ENCODE data around the gene DAPK1.

Gene DAPK1

GRCh38 chr9:87674565-87675299, 177.1 kb downstream of the DAPK1 start:
- no peak for DNase-seq

GRCh38 chr9:87675906-87676515, 178.3 kb downstream of the DAPK1 start:
- DNase-seq = no peak

GRCh38 chr9:87676976-87677775, 179.5 kb downstream of the DAPK1 start:
- no peak for DNase-seq

DNA sequence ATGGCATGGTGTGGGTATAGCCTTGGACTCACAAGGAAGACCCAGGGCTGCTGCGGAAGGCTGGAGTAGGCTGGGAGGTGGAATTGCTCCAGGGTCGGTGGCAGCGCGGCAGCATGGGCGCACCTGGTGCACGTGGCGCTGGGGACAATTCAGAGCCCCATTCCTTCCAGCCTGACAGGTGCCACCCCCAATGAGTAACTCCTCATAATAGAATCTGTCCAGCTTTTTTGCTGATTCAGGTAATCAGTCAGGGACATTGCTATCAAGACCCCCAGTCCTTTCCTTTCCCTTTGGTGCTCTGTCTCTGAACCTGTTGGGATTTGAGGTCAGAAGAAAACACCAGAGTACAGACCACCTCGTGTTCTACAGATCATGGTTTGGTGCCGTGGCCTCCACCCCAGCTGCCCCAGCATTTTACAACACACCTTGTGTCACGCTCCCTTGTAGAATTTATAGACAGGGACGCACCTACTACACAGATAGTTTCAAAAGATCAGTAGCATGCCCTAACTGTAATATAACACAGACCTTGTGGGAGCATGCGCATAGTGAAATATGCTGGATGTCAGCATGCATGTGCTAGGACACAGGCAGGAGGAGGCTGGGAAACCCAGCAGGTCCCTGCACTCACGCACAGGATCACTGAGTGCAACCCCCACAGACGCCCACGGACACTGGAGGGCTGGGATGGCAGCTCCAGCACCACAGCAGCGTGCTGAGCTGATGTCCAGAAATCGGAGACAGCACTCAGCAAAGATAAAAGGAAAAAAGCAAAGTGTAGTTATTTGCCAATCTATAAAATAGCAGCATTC, 180.3 kb downstream of the DAPK1 start:
- DNase-seq = no peak

DNA sequence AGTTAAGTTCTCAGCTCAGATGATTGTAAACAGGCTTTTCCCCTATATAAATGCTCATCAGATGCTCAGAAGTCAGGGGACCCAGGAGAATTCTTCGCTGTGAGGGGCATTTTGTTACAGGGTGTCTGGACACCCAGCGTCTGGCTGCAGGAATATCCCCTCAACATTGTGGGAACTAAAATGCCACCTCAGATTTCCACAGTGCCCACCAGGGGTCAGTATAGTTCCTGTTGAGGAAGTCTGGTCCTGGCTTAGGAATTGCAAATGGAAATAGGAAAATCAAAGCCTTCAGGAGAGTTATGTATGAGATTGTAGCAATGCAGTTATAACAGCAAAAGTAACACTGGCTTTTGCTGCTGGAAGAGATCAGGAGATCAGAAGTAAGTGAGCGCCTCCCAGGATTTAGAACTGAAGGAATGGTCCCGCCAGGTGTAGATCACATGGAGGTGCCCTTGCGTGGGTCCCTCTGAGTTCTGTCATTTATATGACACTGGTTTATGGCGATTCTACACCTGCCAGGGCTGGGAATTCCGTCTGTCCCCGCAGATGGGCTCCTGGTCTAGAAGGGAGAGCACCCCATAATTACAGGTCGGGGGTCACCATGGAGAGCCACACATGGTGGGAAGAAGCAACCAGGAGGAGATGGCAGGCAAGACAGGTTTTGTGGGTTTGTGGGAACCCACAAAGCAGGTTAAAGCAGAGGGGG, 181.1 kb downstream of the DAPK1 start:
- DNase-seq = peak; percentile 25

GRCh38 chr9:87681271-87682061, 183.8 kb downstream of the DAPK1 start:
- no peak for DNase-seq

GRCh38 chr9:87682085-87682484, 184.4 kb downstream of the DAPK1 start:
- no peak for DNase-seq

DNA sequence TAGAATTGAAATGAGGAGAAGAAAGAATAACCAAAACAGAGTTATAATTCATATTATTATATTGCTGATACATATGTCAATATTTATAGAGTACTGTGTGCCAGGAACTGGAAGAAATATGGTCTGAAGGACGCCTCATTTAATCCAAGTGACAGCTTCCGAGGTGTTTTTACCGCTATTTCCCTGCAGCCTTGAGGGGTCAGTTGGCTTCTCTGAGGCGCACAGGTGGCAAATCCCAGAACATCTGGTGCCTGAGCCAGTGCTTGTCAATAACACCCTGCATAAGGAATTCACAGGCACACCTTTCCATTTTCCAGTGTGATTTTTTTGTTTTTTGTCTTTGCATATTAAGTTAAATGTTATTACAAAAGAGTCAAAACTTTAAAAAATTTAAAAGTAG, 185.0 kb downstream of the DAPK1 start:
- no peak for DNase-seq

GRCh38 chr9:87683751-87684626, 186.3 kb downstream of the DAPK1 start:
- no peak for DNase-seq

- peak; percentile 10 for DNase-seq
Measured at GRCh38 chr9:87684627-87685219, 187.1 kb downstream of the DAPK1 start.

GRCh38 chr9:87685441-87685840, 187.8 kb downstream of the DAPK1 start:
- DNase-seq = no peak

- DNase-seq = no peak
Measured at GRCh38 chr9:87685871-87686519, 188.3 kb downstream of the DAPK1 start.

- DNase-seq = no peak
Measured at GRCh38 chr9:87686520-87687090, 188.9 kb downstream of the DAPK1 start.

DNA sequence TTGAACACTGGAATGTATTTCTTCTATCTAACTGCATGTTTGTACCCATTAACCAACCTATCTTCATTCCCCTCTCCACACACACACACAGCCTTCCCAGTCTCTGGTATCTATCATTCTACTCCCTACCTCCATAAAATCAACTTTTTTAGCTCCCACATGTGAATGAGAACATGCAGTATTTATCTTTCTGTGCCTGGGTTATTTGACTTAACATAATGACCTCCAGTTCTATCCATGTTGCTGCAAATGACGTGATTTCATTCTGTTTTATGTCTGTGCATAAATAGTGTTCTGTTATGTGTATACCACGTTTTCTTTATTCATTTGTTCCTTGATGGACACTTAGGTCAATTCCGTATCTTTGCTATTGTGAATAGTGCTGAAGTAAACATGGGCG, 189.5 kb downstream of the DAPK1 start:
- no peak for DNase-seq

- no peak for DNase-seq
Measured at GRCh38 chr9:87694236-87694755, 196.6 kb downstream of the DAPK1 start.

DNA sequence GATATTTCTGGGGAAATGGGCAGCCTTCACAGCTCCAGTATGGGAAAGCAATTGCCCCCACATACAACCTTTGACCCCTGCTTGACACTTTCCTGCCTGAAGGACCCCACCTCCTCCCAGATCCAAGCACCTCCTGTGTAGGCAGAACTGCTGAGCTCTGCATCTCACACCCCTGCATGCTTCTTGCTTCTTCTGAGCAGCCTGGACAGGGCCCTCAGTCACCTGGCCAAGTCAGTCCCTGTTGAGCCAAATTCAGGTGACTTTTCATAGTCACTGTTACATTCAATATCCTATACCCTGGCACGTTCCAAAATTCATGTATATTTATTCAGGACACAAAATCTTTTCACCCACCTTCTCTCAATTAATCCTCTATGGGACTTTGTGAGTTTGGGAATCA, 197.9 kb downstream of the DAPK1 start:
- no peak for DNase-seq

- DNase-seq = no peak
Measured at GRCh38 chr9:87696641-87697040, 199.0 kb downstream of the DAPK1 start.

DNA sequence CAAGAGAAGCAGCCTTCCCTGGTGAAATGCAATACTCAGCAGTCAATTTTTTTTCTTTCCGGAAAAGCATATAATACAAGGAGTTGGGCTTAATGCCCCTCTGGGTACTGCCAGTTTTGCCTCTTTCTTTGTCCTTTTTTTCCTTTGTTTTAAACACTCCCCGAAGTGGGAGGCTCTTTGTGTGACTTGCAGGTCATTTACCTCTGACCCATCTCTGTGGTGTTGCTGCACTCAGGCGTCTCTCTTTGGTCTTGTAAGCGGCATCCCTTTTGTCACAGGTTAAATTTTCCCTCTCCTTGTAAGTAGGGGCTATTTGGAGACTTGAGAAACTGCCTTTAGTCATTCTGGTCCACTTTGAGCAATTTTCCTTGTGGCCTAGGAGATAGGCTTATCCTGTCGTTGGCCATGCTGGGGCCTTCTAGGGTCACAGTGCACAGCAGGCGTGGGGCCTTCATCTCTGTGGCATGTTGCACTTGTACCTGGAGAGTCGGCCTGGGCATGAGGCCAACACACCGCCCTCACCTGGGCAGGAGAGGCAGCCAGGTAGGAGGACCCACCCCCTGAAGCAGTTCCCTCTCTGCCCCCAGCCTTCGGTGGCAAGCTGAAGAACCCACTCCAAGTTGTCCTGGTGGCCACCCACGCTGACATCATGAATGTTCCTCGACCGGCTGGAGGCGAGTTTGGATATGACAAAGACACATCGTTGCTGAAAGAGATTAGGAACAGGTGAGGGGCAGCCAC, 200.6 kb downstream of the DAPK1 start:
- DNase-seq = no peak
